HG03097 (cell line): ENCODE results near the gene DMRT1.
"Not testable (repeated sequence)": the region's sequence is repeated elsewhere in the genome, so short reads cannot be mapped to it uniquely, and the experiment has no call there.

ENCODE experiments used
- ATAC-seq: cut with Tn5 transposase; IDR thresholded peaks from one replicate; pipeline ENCODE4 v1.9.1; 2021; ENCODE audit not compliant: unreplicated experiment, low FRiP score

DMRT1 gene

DNA sequence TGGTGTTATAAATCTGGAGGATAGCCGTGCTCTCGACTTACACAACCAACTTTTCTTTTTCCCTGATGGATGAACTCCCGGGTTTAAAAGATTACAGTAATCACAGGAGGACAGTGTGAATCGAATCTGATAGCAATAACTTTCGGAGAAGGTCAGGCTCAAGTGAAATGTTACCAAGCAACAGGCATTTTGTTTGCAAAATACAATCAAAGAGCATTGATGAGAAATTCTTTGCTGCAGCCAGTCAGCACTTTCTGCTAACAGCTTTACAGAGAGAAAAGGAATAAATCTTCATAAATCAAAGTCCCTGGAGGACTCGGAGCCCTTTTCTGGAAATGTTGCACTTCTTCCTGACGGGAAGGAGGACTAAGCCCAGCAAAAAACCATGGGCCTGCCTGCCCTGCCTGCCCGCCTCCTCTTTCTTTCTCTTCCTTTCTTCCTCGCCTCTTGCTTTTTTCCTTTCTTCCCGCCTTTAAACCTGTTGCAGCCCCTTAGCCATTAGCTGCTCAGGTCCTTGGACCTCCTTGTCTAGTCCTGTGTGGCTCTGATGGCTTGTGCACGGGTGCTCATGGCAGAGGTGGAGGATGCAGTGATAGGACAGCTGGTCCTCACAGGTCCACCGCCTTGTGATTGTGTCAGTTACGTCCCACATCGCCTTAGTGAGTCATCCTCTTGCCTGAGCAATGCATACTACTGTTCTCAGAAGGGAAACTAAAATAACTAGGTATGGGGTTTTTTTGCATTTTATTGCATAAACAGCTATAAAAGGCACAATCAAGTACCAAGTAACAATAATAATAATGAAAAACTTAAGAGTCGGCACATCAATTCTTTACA is 141.1 kb downstream of the DMRT1 start:
- ATAC-seq: no peak

DNA sequence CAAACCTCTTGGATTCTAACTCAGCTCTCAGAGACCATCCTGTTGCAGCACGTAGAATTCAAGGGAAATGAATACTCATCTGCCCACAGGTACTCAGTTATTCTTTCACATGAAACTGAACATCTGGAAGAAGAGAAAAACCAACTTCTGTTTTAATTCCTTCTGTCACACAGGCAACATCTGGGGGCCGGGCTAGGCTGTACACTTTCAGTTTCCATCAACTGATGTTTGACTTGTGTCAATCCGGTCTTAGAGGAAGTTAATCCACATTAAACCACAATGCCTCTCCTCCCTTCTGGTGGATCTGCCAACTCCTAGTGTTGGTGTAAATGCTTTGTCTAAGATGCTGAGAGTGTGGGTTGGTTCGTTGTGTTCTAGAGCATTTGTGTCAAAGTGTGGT is 152.5 kb downstream of the DMRT1 start:
- ATAC-seq: peak; percentile 51

- ATAC-seq: no peak
Observed at GRCh38 chr9:995192-995591, 153.7 kb downstream of the DMRT1 start.

DNA sequence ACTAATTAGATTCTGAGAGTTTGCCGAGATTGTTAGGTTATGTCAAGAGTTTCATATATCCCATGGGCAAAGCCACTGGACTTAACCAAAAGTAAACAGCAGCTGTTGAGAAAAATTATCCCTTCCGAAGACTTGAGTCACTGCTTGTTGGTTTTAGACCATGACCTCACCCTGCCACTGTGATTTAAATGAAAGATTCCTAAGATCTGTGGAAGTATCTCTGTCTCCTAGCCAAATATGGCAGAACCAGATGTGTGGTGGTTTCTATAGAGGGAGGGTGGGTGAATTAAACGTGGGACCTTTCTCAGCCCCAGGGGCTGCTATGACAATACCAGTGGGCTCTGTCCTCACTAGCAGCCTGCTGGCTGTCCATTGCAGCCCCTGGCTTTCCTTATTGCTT is 154.3 kb downstream of the DMRT1 start:
- no peak for ATAC-seq

DNA sequence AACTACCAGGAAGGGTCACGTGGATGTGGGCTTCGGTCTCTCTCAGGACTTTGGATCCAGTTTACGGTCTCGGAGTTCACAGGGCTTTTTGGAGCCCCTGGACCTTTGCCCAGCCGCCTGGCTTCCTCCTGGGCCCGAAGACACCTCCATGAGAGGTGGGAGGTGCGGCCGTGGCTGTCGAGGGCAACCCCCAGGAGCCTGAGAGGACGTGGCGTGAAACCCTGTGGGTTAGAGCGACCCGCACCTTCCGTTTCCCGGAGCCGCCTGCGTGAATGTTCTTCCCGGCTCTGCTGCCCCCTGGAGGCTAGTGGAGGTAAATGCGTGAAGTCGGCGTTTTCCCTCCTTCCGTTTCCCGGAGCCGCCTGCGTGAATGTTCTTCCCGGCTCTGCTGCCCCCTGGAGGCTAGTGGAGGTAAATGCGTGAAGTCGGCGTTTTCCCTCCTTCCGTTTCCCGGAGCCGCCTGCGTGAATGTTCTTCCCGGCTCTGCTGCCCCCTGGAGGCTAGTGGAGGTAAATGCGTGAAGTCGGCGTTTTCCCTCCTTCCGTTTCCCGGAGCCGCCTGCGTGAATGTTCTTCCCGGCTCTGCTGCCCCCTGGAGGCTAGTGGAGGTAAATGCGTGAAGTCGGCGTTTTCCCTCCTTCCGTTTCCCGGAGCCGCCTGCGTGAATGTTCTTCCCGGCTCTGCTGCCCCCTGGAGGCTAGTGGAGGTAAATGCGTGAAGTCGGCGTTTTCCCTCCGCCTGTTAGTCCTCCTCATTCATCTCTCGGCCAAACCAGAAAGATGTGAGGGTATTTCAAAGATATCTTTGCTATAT is 157.0 kb downstream of the DMRT1 start:
- ATAC-seq: not testable (repeated sequence)

- no peak for ATAC-seq
Observed at GRCh38 chr9:1001838-1002237, 160.3 kb downstream of the DMRT1 start.

DNA sequence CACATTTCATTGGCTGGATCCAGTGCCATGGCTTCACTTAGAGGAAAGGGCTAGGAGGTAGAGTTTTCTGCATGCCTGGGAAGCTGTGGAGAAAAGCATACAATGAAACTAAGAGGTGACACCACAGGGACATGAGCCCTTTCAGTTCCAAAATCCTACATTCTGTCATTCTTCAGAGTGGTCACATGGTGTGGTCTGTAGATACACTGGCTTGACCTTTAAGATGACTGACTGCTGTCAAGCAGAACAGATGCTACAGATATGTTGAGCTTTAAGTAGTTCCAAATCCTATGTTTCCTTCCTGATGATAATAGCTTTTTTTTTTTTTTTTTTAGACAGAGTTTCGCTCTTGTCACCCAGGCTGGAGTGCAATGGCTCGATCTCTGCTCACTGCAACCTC is 161.2 kb downstream of the DMRT1 start:
- no peak for ATAC-seq

GRCh38 chr9:1005043-1005667 is 163.7 kb downstream of the DMRT1 start:
- peak; percentile 78 for ATAC-seq

GRCh38 chr9:1007312-1007711 is 165.8 kb downstream of the DMRT1 start:
- no peak for ATAC-seq

DNA sequence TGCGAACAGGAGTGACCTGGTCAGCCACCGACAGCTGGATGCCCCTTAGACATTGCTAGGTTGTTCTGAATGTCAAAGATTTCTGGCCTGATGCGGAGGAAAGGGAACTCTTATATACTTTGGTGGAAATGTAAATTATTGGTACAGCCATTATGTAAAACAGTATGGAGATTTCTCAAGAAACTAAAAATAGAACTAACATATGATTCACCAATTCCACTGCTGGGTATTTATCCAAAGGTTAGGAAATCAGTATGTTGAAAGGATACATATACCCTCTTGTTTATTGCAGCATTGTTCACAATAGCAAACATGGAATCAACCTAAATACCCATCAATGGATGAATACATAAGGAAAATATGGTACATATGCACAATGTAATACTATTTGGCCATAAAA is 166.7 kb downstream of the DMRT1 start:
- no peak for ATAC-seq

DNA sequence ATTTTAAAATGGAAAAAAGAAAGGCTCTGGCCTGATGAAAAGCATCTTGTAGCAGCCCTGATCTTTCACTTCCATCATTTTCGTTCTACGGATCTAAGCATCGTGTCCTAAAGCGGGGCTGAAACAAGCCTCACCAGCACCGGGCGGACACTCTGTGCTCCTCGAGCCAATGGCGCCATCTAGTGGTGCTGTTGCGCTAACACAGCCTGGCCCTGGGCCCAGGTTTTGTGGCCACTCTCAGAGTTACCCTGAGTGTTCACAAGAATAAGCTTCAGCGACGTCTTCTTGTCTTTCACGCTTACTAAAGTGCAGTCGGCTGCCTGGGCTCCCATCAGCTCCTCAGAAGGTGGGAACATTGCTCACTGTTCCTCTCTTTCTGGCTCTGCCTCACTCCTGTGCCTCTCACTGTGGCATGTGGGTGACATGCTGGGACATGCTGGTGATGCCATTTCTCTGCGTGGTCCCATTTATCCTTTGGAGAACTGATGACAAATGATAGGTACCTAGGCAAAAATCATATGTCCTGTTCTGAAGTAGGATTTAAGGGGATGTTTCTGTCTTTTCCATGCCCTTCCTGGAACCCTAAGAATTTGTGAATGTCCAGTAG is 167.7 kb downstream of the DMRT1 start:
- peak; percentile 85 for ATAC-seq

DNA sequence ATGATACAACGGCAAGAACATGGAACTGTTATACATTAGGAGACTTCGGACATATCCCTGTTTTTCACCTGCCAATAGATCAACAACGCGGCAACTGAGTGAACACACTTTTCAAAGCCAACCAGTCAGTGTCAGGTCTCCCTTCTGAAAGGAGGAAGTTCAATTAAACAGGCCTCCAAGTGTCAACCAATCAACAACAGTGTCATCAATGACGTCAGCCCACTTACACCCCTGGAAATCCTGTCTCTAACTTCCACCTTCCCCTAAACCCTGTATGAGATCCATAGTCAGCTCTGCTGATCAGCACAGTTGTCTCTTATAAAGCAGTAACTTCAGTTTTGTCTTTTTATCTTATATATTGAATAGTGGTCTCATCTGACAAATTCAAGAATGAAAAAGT is 171.5 kb downstream of the DMRT1 start:
- no peak for ATAC-seq

DNA sequence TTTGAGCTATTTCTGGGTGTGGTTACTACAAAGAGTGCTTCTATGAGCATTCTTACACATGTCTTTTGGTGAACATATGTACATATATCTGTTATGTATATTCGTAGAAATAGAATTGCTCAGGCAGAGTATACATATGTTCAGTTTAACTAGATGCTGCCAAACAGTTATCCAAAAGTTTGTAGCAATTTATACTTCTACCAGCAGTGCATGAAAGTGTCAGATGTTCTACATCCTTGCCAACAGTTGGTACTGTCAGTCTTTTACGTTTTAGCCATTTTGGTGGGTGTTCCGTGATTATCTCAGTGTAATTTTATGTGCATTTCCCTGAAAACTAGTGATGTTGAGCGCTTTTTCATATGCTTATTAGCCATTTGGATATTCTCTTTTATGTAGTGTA is 172.7 kb downstream of the DMRT1 start:
- no peak for ATAC-seq

DNA sequence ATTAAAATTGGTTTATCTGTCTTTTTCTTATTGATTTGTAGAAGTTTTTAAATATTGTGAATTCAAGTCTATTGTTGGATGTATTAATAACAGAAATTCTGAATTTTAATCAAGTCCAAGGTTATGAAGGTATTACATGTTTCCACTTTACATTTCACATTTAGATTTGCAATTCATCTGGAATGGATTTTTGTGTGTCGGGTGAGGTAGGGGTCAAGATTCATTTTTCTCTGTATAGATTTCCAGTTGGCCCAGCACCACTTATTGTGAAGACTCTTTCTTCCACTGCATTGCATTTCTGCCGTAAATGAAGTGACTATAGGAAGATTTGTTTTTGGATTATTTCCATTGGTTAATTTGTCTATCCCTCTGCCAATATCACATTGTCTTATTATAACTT is 173.1 kb downstream of the DMRT1 start:
- no peak for ATAC-seq

- ATAC-seq: no peak
Observed at GRCh38 chr9:1018121-1018520, 176.6 kb downstream of the DMRT1 start.
